HG02840 (cell line): Measurements from ENCODE around the gene CENPL.
A peak's percentile ranks its signal among the peaks of the same experiment; 100 is the strongest.
"Not testable (repeated sequence)": the region's sequence is repeated elsewhere in the genome, so short reads cannot be mapped to it uniquely, and the experiment has no call there.

ENCODE experiments used
- ATAC-seq: cut with Tn5 transposase; IDR thresholded peaks from one replicate; pipeline ENCODE4 v1.9.1; 2021; ENCODE audit warnings: mild to moderate bottlenecking, moderate library complexity, moderate number of reproducible peaks; ENCODE audit not compliant: unreplicated experiment, low FRiP score

Gene CENPL

DNA sequence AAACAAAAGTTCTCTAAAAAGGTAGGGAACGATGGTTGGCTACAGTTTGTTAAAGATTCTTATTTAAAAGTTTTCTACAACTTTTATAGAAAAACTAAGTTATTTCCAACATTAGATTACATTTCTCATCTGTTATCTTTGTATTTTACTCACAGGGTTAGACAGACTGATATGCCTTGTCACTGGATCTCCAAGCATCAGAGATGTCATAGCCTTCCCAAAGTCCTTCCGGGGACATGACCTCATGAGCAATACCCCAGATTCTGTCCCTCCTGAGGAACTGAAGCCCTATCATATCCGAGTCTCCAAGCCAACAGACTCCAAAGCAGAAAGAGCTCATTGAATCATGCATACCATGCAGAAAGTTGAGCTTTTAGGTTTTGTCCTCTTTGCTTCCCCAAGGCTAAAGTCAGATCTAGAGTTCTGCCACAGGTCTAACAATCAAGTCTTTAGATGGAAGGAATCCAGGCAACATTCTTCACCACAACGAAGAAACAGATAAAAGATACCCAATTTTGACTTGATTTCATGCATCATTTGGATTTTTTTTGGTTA is 32.8 kb upstream of the CENPL start:
- ATAC-seq, result no peak

DNA sequence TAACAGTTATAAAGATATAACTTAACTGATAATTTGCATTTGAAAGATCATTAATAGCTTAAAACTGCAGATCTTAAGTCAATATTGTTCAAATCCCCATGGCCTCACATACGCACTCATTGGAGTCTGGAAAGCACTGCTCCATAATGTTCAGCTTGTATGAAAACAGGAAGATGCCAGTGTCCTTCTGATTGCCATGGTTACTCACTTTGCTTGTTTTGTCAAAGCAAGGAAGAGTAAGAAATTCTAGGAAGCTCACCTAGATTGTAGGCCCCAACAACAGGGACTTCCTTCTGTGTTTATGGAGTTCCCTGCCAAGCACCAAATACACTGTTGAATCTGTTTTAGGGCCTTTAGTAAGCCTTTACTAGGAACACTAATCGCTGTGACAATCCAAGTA is 32.2 kb upstream of the CENPL start:
- ATAC-seq, result no peak

DNA sequence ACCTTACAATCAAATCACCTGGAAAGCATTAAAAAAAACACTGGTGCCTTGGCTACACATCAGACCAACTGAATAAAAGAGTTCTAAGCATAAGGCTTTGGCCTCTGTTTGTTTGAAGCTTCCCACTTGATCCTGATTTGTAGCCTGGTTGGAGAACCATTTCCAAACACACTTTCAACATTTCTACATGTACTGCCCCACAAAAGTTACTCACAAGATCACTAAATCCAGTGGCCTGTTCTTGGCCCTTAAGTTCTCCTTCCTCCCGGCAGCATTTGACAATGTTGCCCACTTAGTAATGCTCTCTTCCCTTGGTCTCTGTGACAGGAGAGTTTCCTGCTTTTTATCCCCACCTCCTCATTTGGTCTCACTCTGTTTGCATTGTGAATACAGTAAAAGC is 31.3 kb upstream of the CENPL start:
- no peak for ATAC-seq

DNA sequence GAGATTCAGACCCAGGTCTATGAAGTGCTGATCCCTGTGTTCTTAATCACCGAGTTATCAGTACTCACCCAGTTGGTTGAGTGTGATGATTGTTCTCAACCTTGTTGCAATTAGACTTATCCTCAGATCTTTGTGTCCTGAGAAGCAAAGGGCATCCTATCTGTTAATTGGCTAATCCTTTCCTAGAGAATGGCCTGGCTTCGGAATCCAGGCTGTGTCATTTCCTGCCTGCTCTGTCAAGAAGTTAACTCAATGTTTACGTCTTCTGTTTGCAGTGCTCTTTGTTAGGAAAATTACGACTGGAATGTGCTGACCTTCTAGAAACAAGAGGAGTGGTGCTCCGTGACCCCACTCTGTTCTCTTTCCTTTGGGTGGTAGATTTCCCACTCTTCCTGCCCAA is 28.4 kb upstream of the CENPL start:
- no peak for ATAC-seq

DNA sequence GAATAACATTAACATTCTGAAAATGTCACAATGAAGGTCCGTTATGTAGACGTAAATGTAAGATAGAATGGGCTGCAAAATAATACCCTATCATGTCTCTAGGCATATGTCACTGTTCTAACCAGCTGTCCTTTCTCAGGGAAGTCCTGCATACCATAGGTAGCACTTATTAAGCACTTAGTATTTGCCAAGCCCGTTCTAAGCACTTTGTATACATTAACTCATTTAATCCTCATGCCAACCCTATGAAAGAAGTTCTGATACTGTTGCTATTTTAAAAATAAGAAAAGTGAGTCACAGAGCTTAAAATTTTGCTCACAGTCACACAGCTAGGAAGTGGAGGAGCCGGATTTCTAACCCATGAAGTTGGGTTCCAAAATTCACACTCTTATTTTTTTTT is 27.4 kb upstream of the CENPL start:
- ATAC-seq, result no peak

DNA sequence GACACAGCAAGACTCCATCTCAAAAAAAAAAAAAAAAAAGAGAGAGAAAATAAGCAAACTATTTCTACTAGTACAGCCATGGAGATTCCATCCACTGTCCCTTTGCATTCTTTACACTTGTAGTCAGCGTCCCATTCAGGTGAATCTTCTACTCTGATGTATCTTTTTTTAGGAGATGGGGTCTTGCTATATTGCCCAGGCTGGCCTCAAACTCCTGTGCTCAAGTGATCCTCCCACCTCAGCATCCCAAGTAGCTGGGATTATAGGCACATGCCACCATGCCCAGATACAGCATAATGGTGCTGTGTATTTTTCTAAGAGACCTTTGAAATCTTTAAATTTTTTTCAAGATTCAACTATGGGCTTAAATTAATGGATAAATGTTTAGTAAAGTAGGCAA is 8.1 kb upstream of the CENPL start:
- ATAC-seq, result no peak

DNA sequence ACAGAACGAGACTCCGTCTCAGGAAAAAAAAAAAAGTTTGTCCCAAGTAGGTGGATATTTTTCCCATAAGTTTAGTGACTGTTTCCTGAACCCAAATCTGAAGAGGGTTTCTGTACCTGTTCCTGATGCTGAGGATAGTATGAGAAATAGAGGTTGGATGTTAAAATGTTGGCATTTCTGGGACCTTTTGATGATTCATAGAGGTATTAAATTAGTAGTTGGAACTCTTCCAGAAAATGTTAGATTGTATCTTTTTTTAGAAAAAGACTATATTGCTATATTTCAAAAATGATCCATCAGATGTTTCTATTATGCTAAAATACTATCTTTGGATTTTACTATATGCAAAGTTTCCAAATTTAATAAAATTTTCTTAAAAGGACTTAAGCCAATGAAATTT is 2.9 kb upstream of the CENPL start:
- no peak for ATAC-seq

DNA sequence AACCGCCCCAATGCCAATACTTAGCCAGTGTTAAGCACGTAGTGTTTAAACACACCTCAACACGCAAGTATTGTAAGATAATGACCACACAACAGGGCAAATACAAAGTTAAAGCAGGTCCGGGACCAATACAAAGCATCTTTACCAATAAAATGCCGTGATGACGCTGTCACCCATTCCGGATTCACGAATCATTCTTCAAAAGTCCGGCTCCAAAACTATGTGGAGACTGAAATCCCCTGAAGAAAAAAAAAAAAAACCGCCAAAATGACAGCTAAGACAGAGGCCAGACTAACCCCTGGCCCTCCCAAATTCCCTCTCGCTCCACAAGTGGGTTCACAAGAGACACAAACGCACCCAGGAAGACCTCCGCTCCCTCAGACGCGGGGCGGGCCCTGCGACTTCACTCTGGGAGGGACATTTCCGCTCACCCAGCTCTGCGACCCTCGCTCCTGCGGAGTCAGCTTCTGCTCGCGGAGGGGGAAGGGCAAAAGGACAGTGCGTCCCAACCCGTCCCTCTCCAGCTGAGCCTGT is 835 bp downstream of the CENPL start:
- ATAC-seq, result peak; percentile 38

DNA sequence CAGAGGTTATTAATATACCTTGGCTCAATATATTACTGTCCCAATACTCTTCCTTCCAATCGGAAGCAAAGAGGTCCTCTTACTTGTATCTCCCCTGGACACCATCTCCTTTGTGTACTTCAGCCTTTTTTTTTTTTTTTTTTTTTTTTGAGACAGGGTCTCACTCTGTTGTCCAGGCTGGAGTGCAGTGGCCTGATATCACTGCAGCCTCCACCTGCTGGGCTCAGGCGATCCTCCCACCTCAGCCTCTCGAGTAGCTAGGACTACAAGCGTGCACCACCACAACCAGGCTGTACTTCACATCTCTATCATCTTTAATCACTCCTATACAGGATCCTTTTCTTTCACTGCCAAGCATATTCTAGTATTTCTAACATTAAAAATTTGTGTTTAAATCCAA is 3.0 kb downstream of the CENPL start:
- no peak for ATAC-seq

DNA sequence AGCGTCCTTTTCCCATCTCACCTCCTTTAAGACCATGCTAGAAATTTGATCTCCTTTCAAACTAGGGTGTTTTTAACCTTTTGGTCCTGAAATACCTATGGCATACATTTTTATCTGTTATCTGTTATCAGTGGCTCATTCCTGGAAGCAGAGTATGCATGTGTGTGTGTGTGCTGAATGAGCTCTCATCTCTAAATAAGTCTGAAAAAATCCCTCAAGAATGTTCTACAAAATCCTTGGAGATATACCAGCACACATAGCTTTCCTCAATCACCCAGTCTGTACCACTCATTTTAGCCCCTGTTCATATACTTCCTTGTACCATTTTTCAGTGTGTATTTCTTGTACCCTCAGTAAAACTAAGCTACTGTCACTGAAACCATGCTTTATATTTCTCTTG is 6.2 kb downstream of the CENPL start:
- ATAC-seq, result no peak

DNA sequence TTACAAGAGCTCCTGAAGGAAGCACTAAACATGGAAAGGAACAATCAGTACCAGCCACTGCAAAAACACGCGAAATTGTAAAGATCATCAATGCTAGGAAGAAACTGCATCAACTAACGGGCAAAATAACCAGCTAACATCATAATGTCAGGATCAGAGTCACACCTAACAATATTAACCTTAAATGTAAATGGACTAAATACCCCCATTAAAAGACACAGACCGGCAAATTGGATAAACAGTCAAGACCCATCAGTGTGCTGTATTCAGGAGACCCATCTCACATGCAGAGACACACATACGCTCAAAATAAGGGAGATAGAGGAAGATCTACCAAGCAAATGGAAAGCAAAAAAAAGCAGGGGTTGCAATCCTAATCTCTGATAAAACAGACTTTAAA is 11.0 kb downstream of the CENPL start:
- not testable (repeated sequence) for ATAC-seq

DNA sequence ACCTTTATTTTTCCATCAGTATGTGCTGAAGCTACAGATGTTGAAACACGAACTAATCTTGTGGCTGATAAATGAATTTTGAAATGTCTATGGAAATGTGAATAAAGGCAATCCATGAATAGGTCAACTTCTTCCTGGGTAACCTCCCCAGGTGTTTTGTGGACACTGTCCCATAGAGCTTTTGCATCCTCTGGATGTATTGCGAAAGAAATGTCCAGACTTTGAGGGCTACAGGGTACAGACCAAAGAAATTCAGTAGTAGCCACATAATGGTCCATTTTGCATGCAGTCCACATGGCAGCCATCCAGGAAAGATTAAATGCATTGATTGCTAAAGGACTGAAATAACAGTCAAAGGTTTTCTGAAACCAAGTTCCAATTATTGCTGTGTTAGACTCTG is 21.7 kb downstream of the CENPL start:
- ATAC-seq, result no peak

DNA sequence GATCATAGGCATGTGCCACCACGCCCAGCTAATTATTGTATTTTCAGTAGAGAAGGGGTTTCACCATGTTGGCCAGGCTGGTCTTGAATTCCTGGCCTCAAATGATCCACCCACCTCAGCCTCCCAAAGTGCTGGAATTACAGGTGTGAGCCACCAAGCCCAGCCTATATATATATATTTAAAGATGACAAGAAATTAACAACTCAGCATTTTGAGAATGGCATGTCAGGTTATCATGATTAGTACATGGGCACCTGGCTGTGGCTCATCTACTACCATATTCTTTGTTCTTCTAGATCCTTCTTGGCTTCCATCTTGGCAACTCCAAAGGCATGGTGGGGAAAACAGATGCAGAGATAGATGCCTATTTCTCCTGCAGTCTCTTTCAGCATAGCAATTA is 24.7 kb downstream of the CENPL start:
- not testable (repeated sequence) for ATAC-seq

DNA sequence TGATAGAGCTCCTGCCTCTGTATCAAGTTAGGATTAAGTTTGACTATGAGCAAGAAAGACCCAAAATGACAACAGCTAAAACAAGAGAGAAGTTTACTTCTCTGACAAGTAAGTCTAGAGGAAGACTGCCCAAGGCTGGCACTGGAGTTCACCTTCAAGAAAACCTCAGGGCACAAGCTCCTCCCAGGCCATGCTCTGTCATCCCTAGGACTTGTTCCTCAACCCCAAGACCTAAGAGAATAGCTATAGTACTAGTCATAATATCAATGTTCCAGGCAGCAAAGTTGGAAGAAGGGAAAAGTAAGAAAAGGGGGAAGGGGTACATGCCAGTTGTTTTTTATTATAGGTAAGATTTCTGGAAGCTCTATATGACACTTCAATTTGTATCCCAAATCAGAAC is 26.6 kb downstream of the CENPL start:
- no peak for ATAC-seq

DNA sequence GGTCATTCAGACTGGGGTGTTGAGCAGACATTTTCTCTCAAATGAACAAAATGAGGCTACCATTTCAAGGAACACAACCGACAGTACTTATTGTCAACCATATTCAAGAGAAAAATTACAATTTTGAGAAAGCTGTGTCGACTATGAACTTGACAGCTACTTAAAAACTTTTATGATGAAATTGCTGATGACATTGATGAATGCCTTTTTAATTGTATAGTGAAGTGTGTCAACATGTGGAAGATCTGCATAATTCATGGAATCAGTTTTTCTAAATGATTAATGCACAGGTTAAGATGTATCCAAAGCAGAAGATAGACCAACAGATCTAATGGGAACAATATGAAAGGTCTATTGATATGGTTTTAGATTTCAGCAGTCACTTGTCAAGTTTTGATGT is 34.8 kb downstream of the CENPL start:
- no peak for ATAC-seq

DNA sequence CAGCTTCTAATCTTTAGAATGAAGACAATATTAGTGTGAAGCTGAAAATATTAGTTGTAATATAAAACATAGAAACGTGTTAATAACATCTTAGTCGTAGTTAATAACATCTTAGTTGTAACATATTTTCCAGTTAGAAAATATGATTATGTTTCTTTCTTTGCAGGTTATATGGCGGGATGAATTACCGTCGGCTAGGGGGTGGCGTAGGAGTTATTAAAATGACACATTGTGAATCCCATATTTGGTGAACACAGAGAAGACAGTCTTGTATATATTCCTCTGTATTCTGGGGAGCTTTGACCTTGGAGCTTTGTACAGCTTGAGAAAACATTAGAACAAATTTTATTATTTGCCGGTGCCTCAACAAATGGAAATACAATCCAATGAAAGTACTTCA is 39.7 kb downstream of the CENPL start:
- no peak for ATAC-seq

DNA sequence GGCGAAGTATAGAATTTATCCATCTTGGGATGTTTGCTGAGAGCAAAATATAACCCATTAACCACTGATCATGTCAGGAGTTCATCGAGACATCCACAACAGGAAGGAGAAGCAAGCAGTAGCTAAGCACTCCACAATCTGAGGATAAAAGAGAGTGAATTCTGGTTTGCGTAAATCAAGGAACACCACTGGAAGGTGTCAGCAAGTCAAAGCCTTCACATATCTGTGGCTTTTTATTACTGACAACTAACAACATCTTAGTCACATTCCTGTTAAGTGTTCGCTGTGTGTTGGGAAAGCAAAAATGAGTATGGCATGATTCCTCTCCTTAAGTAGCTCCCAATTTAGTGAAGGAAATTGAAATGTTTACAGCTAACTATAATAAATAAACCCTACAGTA is 44.7 kb downstream of the CENPL start:
- ATAC-seq, result no peak

DNA sequence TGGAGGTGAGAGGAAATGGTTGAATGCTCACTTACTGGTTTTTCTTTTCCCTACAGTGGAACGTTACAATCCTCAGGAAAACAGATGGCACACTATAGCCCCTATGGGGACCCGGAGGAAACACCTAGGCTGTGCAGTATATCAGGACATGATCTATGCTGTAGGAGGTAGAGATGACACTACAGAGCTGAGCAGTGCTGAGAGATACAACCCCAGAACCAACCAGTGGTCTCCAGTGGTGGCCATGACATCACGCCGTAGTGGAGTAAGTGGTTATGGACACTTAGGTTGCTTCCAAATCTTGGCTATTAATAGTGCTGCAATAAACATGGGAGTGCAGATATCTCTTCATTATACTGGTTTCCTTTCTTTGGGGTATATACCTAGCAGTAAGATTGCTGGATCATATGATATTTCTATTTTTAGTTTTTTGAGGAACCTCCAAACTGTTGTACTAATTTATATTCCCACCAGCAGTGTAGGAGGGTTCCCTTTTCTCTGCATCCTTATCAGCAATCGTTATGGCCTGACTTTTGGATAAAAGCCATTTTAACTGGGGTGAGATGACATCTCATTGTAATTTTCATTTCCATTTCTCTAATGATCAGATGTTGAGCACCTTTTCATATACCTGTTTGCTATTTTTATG is 49.0 kb downstream of the CENPL start:
- ATAC-seq, result no peak

DNA sequence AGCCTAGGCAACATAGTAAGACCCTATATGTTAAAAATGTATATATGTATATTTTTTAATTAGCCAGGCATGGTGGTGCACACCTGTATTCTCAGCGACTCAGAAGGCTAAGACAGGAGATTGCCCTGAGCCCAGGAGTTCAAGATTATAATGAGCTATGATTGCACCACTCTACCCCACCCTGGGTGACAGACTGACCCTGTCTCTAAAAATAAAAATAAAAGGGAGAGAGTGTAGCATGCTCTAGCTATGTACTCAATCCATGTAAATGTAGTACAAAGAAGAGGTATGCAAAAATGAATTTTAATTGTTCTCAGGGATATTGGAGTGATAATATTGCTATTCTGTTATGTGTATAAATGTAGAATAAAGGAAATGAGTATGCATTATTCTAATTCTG is 53.1 kb downstream of the CENPL start:
- ATAC-seq, result no peak

DNA sequence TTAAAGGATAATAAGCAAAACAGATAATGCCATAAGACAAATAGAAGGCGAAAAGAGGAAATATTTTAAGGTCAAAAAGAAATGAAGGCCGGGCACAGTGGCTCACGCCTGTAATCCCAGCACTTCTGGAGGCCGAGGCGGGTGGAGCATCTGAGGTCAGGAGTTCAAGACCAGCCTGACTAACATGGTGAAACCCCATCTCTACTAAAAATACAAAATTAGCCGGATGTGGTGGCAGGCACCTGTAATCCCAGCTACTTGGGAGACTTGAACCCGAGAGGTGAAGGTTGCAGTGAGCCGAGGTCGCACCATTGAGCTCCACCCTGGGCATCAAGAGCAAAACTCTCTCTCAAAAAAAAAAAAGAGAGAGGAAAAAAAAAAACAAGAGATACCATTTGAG is 54.4 kb downstream of the CENPL start:
- ATAC-seq, result not testable (repeated sequence)

DNA sequence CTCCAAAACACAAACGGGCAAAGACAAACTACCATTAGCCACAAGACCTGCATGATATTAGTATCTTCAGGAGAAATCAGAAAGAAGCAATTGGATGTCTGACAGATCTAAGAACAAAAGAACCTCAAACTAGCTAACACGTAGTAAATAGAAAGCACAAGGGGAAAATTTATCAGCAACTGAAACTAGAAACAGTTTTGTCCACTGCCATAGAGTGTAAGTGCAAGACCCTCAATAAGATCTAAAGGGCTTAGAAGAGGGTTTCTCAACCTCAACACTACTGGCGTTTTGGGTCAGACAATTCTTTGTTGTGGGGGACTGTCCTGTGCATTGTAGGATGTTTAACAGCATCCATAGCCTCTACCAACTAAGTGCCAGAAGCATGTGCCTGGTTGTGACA is 55.9 kb downstream of the CENPL start:
- ATAC-seq, result no peak

DNA sequence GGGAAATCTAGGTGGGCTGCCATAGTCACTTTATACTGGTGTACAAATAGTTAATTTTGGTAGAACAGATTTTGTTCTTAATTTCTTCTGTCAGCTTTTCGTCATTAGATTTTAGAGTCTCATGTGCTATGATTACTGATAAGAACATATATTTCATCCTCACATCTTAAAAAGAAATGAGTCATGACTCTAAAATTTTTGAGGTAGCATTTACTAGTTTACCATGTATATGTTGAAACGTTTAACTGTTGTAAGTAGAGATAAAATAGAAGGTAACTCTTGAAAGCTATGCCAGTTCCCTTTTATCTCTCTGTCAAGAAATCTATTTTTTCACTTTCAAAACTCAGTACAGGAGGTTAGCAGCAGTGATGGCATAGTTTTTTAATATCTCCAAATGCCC is 56.5 kb downstream of the CENPL start:
- no peak for ATAC-seq

DNA sequence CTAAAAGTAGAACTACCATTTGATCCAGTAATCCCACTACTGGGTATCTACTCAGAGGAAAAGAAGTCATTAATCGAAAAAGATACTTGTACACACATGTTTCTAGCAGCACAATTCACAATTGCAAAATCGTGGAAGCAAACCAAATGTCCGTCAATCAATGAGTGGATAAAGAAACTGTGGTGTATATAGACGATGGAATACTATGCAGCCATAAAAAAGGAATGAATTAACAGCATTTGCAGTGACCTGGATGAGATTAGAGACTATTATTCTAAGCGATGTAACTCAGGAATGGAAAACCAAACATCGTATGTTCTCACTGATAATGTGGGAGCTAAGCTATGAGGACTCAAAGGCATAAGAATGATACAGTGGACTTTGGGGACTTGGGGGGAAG is 60.4 kb downstream of the CENPL start:
- not testable (repeated sequence) for ATAC-seq
